Activated gamma-delta T cell treated with Interleukin-2 at 50 U/mL for 16 hours (primary cell): ENCODE results near the gene EAPP.
"Not testable (repeated sequence)": the region's sequence is repeated elsewhere in the genome, so short reads cannot be mapped to it uniquely, and the experiment has no call there.

ENCODE experiments used
- DNase-seq: peaks from one replicate; pipeline ENCODE4 v3.0.0-alpha.2; 2020

EAPP gene, protein sequence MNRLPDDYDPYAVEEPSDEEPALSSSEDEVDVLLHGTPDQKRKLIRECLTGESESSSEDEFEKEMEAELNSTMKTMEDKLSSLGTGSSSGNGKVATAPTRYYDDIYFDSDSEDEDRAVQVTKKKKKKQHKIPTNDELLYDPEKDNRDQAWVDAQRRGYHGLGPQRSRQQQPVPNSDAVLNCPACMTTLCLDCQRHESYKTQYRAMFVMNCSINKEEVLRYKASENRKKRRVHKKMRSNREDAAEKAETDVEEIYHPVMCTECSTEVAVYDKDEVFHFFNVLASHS

DNA sequence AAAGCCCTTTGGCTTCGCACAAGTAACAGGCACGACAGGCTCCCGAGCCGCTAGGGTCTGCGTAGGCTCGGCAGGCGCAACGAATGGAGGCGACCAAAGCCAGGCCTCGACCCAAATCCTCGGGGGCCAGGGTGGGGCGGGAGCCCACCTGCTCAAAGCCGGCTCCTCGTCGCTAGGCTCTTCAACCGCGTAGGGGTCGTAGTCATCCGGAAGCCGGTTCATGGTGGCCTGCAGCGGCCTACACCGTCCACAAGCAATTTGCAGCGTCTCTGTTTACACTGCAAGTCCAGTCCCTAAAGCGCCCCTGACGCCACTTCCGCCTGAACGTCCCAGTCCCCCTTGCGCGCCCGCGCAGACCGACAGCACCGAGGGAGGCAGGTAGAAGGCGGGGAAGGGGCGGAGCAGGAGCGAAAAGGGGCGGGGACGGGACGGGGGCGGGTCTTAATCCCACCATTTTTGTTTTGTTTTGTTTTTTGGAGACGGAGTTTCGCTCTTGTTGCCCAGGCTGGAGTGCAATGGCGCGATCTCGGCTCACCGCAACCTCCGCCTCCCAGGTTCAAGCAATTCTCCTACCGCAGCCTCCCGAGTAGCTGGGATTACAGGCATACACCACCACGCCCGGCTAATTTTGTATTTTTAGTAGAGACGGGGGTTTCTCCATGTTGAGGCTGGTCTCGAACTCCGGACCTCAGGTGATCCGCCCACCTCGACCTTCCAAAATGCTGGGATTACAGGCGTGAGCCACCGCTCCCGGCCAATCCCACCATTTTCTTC, at the start of gene EAPP:
TSS of gene EAPP (minus strand) at position 295 of the 774 bp plus-strand sequence. CDS start at position 222, 73 bp downstream.
- DNase-seq: peak; percentile 94

DNA sequence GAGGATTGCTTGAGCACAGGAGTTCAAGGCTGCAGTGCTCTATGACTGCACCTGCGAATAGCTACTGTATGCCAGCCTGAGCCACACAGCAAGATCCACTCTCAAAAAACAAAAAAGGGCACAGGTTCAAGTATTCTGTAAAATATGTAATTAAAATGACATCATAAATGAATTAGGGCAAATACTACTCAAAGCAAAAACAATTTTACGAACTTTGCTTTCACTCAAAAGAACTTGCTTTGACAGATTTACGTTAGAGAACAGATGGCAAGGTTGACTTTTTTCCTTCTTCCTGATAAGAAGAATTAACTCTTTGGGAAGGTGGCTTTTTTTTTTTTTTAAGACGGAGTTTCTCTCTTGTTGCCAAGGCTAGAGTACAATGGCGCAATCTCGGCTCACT, 44.0 kb upstream of the EAPP start:
- no peak for DNase-seq

DNA sequence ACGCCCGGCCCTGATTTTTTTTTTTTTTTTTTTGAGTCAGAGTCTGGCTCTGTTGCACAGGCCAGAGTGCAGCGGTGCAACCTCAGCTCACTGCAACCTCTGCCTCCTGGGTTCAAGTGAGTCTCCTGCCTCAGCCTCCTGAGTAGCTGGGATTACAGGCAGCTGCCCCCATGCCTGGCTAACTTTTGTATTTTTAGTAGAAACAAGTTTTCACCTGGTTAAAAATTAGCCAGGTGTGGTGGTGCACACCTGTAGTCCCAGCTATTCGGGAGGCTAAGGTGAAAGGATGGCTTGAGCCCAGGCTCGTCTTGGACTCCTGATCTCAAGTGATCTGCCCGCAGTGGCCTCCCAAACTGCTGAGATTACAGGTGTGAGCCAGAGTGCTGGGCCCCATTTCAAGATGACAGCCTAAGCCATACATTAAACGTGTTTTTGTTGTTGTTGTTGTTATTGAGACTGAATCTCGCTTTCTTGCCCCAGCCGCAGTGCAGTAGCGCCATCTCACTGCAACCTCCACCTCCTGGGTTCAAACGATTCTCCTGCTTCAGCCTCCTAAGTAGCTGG, 42.7 kb upstream of the EAPP start:
- no peak for DNase-seq

DNA sequence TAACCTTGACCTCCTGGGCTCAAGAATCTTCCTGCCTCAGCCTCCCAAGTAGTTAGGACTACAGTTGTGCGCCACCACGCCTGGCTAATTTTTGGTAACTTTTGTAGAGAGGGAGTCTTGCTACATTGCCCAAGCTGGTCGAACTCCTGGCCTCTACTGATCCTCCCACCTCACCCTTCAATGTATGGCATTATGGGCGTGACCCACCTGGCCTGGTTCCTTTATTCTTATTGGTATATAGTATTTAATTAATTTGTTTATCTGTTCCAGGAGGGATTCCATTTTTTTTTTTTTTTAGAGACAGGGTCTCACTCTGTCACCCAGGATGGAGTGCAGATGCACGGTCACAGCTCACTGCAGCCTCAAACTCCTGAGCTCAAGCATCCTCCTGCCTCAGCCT, 40.9 kb upstream of the EAPP start:
- no peak for DNase-seq

DNA sequence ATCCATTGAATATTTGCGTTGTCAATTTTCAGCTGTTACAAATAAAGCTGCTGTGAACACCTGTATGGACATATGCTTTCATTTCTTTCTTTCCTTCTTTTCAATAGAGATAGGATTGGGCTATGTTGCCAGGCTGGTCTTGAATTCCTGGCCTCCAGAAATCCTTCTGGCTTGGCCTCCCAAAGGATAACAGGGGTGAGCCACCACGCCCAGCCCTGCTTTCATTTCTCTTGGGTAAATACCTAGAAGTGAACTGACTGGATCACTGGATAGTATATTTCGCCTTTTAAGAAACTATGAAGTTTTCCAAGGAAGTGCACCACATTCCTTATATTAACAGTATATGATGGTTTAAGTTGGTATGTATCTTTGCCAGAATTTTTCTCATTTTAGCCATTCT, 32.3 kb upstream of the EAPP start:
- no peak for DNase-seq

DNA sequence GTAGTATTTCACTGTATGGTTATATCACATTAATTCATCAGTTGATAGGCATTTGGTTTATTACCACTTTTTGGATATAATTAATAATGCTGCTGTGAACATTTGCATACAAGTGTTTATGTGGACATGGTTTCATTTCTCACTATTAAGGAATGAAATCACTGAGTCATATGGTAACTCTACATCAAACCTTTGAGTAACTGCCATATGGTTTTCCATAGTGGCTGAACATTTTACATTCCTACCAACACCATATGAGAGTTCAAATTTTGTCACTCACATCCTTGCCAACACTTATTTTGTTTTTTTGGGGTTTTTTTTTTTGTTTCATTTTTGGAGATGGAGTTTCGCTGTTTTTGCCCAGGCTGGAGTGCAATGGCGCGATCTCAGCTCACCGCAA, 30.2 kb upstream of the EAPP start:
- no peak for DNase-seq

DNA sequence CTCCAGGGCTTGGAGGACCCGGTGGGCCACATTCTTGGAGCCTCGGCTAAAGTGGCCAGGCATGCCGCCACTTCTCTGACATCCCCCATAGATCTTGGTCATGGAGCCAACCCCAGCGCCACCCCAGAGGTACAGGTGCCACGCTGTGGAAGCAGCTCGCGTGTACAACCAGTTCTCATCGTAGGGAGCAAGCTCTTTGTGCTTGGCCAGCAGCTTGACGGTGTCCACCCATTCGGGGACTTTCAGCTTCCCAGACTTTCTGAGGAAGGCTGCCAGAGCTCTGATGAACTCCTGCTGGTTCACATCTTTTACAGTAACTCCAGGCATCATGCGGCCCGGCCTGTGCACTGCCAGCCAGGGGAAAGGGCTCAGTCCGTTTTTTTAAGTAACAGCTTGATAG, 29.3 kb upstream of the EAPP start:
- DNase-seq: no peak

DNA sequence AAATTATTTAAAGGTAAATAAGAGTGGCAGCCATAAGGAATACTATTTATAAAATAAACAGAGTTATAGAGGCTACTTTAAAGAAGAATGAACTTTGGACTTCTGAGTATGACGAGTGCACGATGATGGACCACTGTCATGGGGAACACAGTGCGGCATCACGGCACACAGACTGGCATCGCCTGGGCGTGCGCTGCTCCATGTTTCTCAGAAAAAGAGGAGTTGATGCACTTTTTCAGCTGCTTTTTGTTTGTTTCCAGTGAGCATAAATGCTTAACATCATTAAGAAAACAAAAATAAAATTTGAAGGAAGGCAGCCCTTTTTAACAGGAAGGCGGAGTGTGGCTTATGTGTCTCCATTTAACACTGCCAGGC, 23.3 kb upstream of the EAPP start:
- DNase-seq: no peak

DNA sequence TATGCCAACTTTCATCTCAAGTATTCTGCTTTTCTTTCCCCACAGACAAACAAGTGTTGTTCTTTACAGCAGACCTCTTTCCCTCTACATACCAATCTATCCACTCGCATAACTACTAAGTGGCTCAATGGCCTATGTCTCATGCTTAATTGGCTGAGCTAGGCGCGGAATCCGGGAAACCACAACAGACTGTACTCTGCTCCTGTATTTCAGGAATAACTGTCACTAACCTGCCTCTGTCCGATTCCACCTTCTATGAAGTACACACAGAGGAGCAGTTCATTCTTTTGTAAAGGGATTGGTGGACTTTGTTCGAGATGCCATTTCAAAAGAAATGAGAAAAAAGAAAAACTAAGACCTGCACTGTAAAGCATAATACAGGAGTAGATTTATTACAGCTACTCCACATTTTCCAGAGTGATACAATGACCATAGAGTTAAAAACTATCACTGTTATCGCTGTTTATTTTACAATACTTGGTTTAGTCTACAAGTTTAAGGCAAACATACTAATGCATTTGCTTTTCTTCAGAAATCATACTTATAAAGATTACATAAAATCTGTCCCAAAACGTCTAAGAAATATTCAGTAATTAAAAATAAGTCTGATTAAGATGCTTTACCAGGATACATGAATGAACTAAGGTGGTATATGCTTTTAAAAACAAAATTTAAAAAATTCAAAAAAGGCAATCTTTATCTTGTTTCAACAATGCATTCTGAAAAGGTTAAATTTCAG, 22.7 kb upstream of the EAPP start:
- not testable (repeated sequence) for DNase-seq

DNA sequence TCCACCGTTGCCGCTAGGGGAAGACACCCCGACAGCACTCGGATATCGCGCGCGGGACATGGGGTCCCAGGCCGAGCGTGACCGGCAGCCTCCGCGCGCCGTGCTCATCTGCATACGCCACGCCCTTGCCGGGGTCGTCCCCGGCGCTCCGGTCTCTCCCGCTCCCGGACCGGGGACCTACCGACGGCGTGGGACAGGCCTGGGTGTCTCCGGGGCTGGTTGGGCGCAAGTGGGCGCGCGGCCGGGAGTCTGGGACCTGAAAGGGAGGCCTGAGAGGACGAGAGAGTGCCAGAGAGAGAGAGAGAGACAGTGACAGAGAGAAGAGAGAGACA, 17.0 kb upstream of the EAPP start:
- not testable (repeated sequence) for DNase-seq

DNA sequence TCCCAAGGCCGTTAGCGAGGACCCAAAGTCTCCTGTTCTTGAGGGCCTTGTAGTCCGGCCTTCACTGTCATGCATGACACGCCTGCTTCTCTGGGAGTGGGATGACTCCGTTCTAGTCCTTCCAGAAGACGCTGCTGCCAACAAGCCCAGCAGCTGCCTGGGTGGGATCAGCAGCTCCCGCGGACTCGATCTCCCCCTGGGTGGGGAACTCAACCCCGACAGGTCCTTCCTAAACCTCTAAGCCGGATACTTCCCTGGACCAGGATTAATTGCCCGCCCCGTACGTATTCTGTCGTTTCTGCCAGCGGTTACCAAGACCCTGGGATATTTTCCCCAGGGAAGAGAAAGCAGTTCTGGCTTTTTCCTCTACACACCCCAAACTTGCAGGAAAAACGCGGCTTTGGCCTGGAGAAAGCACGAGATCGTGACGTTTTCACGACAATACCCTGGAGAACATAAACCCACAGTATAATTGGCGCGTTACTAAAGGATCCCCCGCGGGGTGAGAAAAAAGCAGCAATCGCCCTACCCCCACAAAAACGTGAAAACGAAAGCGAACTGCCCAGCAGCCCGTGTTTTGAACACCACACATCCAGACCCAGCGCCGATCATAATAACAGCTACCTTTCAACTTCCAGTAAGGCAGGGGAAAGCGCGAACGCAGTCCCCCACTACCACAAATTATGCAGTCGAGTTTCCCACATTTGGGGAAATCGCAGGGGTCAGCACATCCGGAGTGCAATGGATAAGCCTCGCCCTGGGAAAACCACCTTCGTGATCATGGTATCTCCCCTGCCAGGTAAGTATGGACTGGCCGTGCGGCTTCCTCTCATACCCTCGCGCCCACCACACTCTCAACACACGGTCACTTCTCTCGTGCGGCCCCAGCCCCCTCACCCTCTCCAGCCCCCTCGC, 16.3 kb upstream of the EAPP start:
- DNase-seq: not testable (repeated sequence)

DNA sequence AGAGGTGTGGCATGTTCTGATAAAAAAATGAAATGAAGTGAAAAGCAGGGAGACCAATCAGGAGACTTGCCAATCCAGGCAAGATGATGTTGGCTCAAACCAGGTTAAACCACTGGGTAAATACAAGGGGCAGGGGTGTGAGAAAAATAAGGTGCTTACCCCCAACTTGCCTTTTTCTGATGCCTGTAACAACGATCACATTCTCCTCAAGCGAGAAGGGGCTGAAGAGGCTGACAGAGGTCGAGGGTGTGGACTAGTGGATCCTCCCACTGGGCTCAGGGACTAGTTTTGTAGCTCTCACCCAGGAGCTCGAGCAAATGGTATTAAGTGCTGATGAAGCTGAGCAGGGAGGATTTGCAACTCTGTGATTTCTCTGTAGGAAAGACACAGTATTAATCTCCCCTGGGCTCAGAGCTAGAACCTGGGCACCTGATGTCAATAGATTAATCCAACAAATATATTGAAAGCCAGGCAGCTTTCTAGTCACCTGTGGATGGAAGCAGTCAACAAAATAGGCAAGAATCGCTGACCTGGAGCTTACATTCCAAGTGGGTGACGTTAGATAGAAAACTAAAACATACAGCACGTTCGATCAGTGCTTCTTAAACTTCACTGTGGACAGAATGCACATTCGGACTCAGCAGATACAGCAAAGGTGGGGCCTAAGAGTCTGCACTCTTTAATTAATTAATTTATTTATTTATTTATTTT, 15.2 kb upstream of the EAPP start:
- no peak for DNase-seq

DNA sequence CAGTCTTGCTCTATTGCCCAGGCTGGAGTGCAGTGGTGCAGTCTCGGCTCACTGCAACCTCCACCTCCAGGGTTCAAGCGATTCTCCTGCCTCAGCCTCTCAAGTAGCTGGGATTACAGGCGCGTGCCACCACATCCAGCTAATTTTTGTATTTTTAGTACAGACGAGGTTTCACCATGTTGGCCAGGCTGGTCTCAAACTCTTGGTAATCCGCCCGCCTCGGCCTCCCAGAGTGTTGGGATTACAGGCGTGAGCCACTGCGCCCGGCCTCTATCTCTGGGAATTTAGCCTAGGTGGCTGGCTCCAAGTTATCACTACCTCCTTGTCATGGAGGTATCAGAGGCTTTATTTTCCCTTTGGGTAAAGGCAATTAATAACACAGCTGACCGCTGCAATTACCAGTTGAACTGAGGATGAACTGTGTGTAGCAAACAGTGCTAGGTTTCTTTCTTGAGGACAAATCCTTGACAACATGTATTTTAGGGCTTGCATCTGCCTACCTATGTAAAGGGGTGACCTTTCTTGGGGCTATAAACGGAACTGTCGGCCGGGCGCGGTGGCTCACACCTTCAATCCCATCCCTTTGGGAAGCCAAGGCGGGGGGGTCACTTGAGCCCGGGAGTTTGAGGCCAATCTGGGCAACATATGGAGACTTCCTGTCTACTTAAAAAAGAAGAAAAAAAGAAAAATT, 9.9 kb upstream of the EAPP start:
- DNase-seq: not testable (repeated sequence)

DNA sequence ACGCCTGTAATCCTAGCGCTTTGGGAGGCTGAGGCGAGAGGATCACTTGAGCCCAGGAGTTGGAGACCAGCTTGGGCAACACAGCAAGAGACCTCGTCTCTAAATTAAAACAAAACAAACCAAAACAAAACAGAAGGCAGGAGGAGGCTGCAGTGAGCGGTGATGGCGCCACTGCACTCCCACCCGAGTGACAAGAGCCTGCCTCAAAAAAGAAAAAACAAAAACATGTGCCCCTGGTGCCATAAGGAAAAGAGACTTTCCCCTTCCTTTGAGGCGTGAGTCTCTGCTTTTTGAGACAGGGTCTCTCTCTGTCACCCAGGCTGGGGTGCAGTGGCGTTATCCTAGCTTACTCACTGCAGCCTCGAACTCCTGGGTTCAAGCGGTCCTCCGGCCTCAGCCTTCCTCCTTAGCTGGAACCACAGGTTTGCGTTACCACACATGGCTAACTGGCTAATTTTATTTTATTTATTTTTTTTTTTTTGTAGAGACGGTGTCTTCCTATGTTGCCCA, 9.0 kb upstream of the EAPP start:
- no peak for DNase-seq

DNA sequence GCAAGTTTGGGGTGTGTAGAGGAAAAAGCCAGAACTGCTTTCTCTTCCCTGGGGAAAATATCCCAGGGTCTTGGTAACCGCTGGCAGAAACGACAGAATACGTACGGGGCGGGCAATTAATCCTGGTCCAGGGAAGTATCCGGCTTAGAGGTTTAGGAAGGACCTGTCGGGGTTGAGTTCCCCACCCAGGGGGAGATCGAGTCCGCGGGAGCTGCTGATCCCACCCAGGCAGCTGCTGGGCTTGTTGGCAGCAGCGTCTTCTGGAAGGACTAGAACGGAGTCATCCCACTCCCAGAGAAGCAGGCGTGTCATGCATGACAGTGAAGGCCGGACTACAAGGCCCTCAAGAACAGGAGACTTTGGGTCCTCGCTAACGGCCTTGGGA, 7.6 kb upstream of the EAPP start:
- DNase-seq: not testable (repeated sequence)

DNA sequence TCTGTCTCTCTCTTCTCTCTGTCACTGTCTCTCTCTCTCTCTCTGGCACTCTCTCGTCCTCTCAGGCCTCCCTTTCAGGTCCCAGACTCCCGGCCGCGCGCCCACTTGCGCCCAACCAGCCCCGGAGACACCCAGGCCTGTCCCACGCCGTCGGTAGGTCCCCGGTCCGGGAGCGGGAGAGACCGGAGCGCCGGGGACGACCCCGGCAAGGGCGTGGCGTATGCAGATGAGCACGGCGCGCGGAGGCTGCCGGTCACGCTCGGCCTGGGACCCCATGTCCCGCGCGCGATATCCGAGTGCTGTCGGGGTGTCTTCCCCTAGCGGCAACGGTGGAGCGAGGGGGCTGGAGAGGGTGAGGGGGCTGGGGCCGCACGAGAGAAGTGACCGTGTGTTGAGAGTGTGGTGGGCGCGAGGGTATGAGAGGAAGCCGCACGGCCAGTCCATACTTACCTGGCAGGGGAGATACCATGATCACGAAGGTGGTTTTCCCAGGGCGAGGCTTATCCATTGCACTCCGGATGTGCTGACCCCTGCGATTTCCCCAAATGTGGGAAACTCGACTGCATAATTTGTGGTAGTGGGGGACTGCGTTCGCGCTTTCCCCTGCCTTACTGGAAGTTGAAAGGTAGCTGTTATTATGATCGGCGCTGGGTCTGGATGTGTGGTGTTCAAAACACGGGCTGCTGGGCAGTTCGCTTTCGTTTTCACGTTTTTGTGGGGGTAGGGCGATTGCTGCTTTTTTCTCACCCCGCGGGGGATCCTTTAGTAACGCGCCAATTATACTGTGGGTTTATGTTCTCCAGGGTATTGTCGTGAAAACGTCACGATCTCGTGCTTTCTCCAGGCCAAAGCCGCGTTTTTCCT, 7.0 kb upstream of the EAPP start:
- not testable (repeated sequence) for DNase-seq

DNA sequence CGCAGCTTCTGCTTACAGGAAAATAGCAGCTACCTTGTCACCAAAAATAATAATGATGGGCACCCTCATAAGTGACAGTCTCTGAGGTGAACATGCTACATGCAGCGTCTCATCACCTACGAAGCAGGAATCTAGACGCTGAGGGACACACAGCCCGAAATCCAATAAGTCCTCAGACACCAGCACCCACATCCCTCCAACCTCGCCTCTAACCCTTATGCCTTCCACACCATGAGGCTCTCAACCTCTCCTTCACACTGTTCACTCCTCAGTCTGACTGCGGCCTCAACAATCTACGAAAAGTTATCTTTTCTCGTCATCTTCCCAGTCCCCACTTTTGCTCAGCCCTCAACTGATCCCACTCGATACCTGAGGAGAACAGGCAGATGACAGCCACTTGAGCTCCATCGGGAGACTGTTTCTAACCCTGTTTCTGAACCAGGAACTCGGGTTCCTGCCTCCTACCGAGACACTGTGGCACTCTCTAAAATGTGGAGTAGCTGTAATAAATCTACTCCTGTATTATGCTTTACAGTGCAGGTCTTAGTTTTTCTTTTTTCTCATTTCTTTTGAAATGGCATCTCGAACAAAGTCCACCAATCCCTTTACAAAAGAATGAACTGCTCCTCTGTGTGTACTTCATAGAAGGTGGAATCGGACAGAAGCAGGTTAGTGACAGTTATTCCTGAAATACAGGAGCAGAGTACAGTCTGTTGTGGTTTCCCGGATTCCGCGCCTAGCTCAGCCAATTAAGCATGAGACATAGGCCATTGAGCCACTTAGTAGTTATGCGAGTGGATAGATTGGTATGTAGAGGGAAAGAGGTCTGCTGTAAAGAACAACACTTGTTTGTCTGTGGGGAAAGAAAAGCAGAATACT, 919 bp upstream of the EAPP start:
- not testable (repeated sequence) for DNase-seq

DNA sequence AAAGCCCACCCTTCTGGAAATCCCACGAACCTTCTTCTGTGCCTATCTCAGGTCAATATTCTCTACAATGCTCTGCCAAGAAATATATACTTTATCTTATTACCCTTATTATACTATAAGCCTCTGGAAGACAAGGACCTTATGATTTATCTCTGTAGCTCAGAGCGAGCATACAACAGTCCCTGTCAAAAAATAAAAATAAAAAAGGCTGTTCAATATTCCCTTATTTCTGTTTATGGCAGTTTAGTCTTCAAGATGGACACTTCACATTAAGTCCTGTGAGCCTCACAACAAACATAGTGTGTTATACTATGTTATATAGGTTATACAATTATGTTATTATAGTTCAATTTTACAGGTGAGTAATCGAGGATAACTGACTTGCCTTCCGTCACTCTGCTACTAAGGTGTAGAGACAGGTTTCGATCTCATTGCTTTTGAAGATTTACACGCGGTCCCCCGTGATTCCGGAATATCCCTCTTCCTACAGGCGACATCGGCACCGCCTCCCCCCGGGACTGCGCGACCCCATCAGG, 562 bp downstream of the EAPP start:
- DNase-seq: no peak

DNA sequence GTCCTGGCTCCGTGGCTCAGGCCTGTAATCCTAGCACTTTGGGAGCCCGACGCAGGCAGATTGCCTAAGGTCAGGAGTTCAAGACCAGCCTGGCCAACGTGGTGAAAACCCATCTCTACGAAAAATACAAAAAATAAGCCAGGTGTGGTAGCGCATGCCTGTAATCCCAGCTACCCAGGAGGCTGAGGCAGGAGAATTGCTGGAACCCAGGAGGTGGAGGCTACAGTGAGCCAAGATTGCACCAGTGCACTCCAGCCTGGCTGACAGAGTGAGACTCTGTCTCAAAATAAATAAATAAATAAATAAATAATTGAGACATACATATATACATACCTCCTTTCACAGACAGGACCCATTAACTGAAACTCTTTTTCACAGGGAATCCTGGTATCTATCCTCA, 1.4 kb downstream of the EAPP start:
- DNase-seq: not testable (repeated sequence)
